SK-N-SH treated with all-trans-retinoic acid at 6 μM for 48 hours (cell line): ENCODE measurements around the gene CNPY4.

ENCODE experiments used
- ATAC-seq: fragments of 200-7000 bp; cut with Tn5 transposase; 3 replicates; pipeline ENCODE4 v1.9.1; 2020; ENCODE audit warnings: mild to moderate bottlenecking, moderate library complexity
- ARNTL ChIP-seq: fragments of 450-650 bp; formaldehyde crosslinking; IDR thresholded peaks from 2 replicates; pipeline ENCODE4 v1.5.0; 2020; ENCODE audit warnings: low read depth, mild to moderate bottlenecking, moderate library complexity, borderline replicate concordance
- CREB5 ChIP-seq: fragments of 250-450 bp; sonication (Bioruptor Pico); IDR thresholded peaks from 2 replicates; pipeline ENCODE4 v1.5.1; 2020; ENCODE audit warnings: low read depth, mild to moderate bottlenecking, moderate library complexity
- CSDC2 ChIP-seq: fragments of 250-450 bp; sonication (Bioruptor Pico); IDR thresholded peaks from 2 replicates; pipeline ENCODE4 v1.5.0; 2020; ENCODE audit warnings: mild to moderate bottlenecking, moderate library complexity
- ESRRG ChIP-seq: fragments of 250-450 bp; sonication (Bioruptor Pico); IDR thresholded peaks from 2 replicates; pipeline ENCODE4 v1.6.1; 2021; ENCODE audit warnings: mild to moderate bottlenecking
- GLIS3 ChIP-seq: fragments of 250-450 bp; sonication (Bioruptor Pico); IDR thresholded peaks from 2 replicates; pipeline ENCODE4 v1.5.0; 2020; ENCODE audit warnings: mild to moderate bottlenecking, moderate library complexity
- ISL1 ChIP-seq: fragments of 250-450 bp; sonication (Bioruptor Pico); IDR thresholded peaks from 2 replicates; pipeline ENCODE4 v2.1.2; 2022; ENCODE audit warnings: mild to moderate bottlenecking, moderate library complexity
- PPARA ChIP-seq: fragments of 250-450 bp; sonication (Bioruptor Pico); IDR thresholded peaks from 2 replicates; pipeline ENCODE4 v1.5.0; 2020; ENCODE audit warnings: mild to moderate bottlenecking, borderline replicate concordance
- RARB ChIP-seq: fragments of 250-450 bp; sonication (Bioruptor Pico); IDR thresholded peaks from 2 replicates; pipeline ENCODE4 v1.8.0; 2021; ENCODE audit warnings: mild to moderate bottlenecking, moderate library complexity
- SNAI2 ChIP-seq: fragments of 250-450 bp; sonication (Bioruptor Pico); IDR thresholded peaks from 2 replicates; pipeline ENCODE4 v1.5.0; 2020; ENCODE audit warnings: mild to moderate bottlenecking, moderate library complexity
- TCF4 ChIP-seq: fragments of 250-450 bp; sonication (Bioruptor Pico); IDR thresholded peaks from 2 replicates; pipeline ENCODE4 v1.8.0; 2021; ENCODE audit warnings: mild to moderate bottlenecking, moderate library complexity, borderline replicate concordance
- TOX ChIP-seq: fragments of 250-450 bp; sonication (Bioruptor Pico); IDR thresholded peaks from 2 replicates; pipeline ENCODE4 v1.8.0; 2021; ENCODE audit warnings: mild to moderate bottlenecking, moderate library complexity, borderline replicate concordance
- TSHZ2 ChIP-seq: fragments of 250-450 bp; sonication (Bioruptor Pico); IDR thresholded peaks from 2 replicates; pipeline ENCODE4 v1.5.0; 2020; ENCODE audit warnings: mild to moderate bottlenecking, moderate library complexity
- ZC3H10 ChIP-seq: fragments of 250-450 bp; sonication (Bioruptor Pico); IDR thresholded peaks from 2 replicates; pipeline ENCODE4 v1.5.1; 2021; ENCODE audit warnings: mild to moderate bottlenecking, moderate library complexity
- ZFP3 ChIP-seq: fragments of 250-450 bp; sonication (Bioruptor Pico); IDR thresholded peaks from 2 replicates; pipeline ENCODE4 v1.5.0; 2020; ENCODE audit warnings: mild to moderate bottlenecking, moderate library complexity
- ZFP30 ChIP-seq: fragments of 450-650 bp; formaldehyde crosslinking; IDR thresholded peaks from 2 replicates; pipeline ENCODE4 v1.5.0; 2022; ENCODE audit warnings: mild to moderate bottlenecking, moderate library complexity
- ZNF565 ChIP-seq: fragments of 450-650 bp; formaldehyde crosslinking; conservative IDR thresholded peaks from 2 replicates; pipeline ENCODE4 v1.5.0; 2020; ENCODE audit warnings: low read depth, mild to moderate bottlenecking, moderate library complexity
- ZNF70 ChIP-seq: fragments of 450-650 bp; formaldehyde crosslinking; IDR thresholded peaks from 2 replicates; pipeline ENCODE4 v1.5.0; 2020; ENCODE audit warnings: mild to moderate bottlenecking, moderate library complexity
- ZNF8 ChIP-seq: fragments of 450-650 bp; formaldehyde crosslinking; IDR thresholded peaks from 2 replicates; pipeline ENCODE4 v1.5.0; 2020; ENCODE audit warnings: mild to moderate bottlenecking, moderate library complexity
- TF ChIP-seq, protein P1 (sequence below): fragments of 250-450 bp; sonication (Bioruptor Pico); IDR thresholded peaks from 2 replicates; pipeline ENCODE4 v1.8.0; 2021; ENCODE audit warnings: low read depth, mild to moderate bottlenecking, moderate library complexity, borderline replicate concordance
- TF ChIP-seq, protein P2 (sequence below): fragments of 250-450 bp; sonication (Bioruptor Pico); IDR thresholded peaks from 2 replicates; pipeline ENCODE4 v1.8.0; 2020; ENCODE audit warnings: mild to moderate bottlenecking, moderate library complexity, borderline replicate concordance
- TF ChIP-seq, protein P3 (sequence below): fragments of 250-450 bp; sonication (Bioruptor Pico); IDR thresholded peaks from 2 replicates; pipeline ENCODE4 v1.5.1; 2021; ENCODE audit warnings: mild to moderate bottlenecking, moderate library complexity

CNPY4 gene

GRCh38 chr7:100170101-100170897 is 50.9 kb downstream of the CNPY4 start:
- ATAC-seq, result no peak
- TF ChIP-seq ZFP3 (CRISPR knock-in tag), result no peak

DNA sequence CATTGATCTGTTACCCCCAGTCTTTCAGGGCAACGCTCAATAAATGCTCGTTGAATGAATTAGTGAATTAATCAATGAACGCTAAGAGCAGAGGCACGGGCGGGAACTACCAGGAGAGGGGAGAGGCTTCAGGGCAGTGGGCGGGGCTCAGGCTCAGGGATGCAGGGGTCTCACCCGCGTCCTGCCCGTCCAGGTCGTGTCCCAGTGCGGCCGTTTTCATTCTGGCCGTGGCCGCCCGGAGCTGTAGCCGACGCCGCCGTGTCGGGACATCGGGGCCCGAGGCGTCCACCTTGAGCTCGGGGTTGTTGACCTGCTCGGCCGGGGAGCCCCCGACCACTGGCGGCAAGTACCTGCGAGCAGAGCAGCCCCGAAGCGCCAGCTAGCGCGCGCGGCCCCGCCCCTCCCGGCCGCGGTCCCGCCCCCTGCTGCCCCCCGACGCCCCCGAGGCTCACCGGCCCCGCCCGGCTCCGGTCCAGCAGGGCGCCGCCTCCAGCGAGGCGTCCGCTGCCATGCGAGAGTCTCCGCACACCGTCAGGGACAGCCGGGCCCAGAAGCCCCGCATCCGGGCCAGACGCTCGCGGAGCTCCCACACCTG is 51.8 kb downstream of the CNPY4 start:
- no peak for ATAC-seq

More for the DNA sequence above, 51.8 kb downstream of the CNPY4 start:
- no peak for TF ChIP-seq CSDC2 (CRISPR knock-in tag)
- no peak for TF ChIP-seq ZFP30
- TF ChIP-seq CREB5 (CRISPR knock-in tag), result no peak
- no peak for TF ChIP-seq TCF4
- no peak for TF ChIP-seq ISL1 (CRISPR knock-in tag)
- TF ChIP-seq GLIS3 (CRISPR knock-in tag), result no peak
- no peak for TF ChIP-seq TOX (CRISPR knock-in tag)
- TF ChIP-seq ZNF8 (CRISPR knock-in tag), result no peak
- no peak for TF ChIP-seq ZNF70 (CRISPR knock-in tag)
- TF ChIP-seq, protein P1, sequence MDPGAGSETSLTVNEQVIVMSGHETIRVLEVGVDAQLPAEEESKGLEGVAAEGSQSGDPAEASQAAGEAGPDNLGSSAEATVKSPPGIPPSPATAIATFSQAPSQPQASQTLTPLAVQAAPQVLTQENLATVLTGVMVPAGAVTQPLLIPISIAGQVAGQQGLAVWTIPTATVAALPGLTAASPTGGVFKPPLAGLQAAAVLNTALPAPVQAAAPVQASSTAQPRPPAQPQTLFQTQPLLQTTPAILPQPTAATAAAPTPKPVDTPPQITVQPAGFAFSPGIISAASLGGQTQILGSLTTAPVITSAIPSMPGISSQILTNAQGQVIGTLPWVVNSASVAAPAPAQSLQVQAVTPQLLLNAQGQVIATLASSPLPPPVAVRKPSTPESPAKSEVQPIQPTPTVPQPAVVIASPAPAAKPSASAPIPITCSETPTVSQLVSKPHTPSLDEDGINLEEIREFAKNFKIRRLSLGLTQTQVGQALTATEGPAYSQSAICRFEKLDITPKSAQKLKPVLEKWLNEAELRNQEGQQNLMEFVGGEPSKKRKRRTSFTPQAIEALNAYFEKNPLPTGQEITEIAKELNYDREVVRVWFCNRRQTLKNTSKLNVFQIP (CRISPR knock-in tag), result no peak
- TF ChIP-seq, protein P2, sequence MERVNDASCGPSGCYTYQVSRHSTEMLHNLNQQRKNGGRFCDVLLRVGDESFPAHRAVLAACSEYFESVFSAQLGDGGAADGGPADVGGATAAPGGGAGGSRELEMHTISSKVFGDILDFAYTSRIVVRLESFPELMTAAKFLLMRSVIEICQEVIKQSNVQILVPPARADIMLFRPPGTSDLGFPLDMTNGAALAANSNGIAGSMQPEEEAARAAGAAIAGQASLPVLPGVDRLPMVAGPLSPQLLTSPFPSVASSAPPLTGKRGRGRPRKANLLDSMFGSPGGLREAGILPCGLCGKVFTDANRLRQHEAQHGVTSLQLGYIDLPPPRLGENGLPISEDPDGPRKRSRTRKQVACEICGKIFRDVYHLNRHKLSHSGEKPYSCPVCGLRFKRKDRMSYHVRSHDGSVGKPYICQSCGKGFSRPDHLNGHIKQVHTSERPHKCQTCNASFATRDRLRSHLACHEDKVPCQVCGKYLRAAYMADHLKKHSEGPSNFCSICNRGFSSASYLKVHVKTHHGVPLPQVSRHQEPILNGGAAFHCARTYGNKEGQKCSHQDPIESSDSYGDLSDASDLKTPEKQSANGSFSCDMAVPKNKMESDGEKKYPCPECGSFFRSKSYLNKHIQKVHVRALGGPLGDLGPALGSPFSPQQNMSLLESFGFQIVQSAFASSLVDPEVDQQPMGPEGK (CRISPR knock-in tag), result no peak
- no peak for TF ChIP-seq ZNF565 (CRISPR knock-in tag)
- no peak for TF ChIP-seq ZC3H10 (CRISPR knock-in tag)
- TF ChIP-seq SNAI2, result no peak
- TF ChIP-seq ARNTL, result no peak
- no peak for TF ChIP-seq TSHZ2
- TF ChIP-seq PPARA, result no peak
- TF ChIP-seq, protein P3, sequence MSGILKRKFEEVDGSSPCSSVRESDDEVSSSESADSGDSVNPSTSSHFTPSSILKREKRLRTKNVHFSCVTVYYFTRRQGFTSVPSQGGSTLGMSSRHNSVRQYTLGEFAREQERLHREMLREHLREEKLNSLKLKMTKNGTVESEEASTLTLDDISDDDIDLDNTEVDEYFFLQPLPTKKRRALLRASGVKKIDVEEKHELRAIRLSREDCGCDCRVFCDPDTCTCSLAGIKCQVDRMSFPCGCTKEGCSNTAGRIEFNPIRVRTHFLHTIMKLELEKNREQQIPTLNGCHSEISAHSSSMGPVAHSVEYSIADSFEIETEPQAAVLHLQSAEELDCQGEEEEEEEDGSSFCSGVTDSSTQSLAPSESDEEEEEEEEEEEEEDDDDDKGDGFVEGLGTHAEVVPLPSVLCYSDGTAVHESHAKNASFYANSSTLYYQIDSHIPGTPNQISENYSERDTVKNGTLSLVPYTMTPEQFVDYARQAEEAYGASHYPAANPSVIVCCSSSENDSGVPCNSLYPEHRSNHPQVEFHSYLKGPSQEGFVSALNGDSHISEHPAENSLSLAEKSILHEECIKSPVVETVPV (CRISPR knock-in tag), result no peak
- no peak for TF ChIP-seq RARB (CRISPR knock-in tag)
- no peak for TF ChIP-seq ESRRG (CRISPR knock-in tag)
